ENCODE results near the gene MRPL27.

MRPL27 gene

DNA sequence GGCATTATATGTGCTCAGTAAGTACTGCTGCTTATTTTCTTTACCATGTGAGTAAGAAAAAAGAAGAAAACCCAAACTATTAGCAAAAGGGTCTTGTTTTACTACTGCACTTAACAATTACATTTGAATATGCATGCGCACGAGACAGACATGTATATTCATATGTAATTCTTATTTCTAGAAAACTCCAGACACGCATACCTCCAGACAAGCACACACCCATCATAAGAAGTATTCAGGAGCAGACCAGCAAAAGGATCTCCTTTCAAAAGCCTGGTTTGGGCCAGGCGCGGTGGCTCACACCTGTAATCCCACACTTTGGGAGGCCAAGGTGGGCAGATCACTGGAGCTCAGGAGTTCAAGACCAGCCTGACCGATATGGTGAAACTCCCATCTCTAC is 16.6 kb upstream of the MRPL27 start:
- no peak overlapping the region for H3K27ac ChIP-seq
- no peak for DNase-seq (ENCODE audit: low read depth, low spot score)

DNA sequence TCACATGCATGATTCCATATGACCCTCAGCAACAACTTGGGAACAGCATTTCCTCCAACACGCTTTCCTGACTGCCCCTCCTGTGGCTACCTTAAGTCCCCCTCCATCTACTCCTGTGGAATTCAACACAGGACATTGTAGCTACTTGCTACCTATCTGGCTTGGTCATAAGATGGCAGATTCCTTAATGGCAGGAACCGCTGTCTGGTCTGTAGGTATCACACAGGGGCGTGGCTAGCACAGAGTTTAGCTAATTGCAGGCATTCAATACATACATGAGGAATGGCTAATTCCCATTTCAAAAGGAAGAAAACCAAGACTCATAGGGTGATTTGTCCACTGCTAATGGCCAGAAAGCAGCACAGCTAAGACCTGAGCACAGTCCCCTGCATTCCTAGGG is 15.7 kb upstream of the MRPL27 start:
- DNase-seq (ENCODE audit: low read depth, low spot score): no peak
- H3K27ac ChIP-seq: no peak overlapping the region

DNA sequence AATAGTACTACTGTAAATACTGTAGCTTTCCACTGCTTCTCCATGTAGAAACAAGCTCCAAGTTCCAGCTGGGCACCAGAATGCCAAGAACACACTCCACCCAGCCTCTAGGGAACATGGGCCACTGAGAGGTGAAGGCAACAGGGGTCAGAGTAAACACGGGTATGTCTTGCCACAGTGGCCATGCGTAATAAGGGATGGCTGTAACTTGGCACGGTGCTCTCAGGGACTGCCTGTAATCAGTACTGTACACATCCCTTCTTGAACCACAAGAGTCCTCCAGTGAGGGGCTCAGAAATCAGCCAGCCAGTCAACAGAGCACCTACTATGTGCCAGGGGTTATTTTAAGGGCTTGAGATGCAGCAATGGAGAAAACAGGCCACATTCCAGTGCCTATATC is 13.5 kb upstream of the MRPL27 start:
- DNase-seq (ENCODE audit: low read depth, low spot score): no peak
- no peak overlapping the region for H3K27ac ChIP-seq

DNA sequence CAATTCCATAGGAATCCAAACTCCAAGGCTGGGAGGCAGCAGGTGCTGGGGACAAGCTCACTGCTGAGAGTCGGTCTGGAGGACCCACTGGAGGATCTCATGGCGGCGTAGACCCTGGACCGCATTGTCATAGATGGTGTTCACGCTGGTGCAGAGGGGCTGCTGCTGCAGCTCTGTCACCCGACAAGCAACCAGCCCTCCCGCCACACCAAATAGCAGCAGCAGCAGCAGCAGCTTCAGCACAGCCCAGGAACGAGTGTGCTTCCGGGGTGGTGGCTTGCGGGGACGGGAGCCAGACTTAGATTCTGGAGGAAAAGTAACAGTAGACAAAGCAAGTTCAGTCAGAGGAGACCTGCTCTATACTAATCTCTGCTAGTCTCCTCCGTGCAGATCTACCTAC is 9.9 kb upstream of the MRPL27 start:
- no peak overlapping the region for H3K27ac ChIP-seq
- no peak for DNase-seq (ENCODE audit: low read depth, low spot score)

- DNase-seq (ENCODE audit: low read depth, low spot score): no peak
- H3K27ac ChIP-seq: no peak overlapping the region
Measured at GRCh38 chr17:50381920-50382319, 8.9 kb upstream of the MRPL27 start.

DNA sequence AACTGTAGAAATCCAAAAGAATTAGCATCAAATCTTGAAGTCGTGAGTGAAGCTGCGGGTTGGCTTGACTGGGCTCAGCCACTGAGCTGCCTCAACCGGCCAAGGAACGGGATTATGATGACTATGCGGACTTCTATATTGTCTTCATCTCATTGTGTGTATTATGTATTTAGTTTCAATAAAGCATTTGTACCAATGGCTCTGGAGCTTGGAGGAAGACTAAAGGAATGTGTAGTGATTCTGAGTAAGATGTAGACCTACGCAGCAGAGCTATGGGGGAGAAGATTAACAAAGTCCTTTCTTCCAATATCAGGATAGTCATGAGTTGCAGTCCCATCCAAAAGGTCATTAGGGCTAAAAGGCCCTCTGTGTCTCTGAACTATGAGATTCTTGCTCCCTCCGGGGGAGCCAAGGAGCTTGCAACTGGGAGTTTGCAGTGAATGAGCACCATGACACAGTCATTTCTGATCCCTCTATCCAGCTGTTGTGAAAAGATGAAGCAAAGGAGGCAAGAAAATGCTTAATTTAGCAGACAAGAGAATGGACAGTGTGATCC is 8.4 kb upstream of the MRPL27 start:
- H3K27ac ChIP-seq: no peak overlapping the region
- no peak for DNase-seq (ENCODE audit: low read depth, low spot score)

GRCh38 chr17:50380369-50381259 is 7.6 kb upstream of the MRPL27 start:
- no peak for DNase-seq (ENCODE audit: low read depth, low spot score)
- no peak overlapping the region for H3K27ac ChIP-seq

- DNase-seq (ENCODE audit: low read depth, low spot score): no peak
- H3K27ac ChIP-seq: no peak overlapping the region
Measured at GRCh38 chr17:50379351-50380132, 6.6 kb upstream of the MRPL27 start.

DNA sequence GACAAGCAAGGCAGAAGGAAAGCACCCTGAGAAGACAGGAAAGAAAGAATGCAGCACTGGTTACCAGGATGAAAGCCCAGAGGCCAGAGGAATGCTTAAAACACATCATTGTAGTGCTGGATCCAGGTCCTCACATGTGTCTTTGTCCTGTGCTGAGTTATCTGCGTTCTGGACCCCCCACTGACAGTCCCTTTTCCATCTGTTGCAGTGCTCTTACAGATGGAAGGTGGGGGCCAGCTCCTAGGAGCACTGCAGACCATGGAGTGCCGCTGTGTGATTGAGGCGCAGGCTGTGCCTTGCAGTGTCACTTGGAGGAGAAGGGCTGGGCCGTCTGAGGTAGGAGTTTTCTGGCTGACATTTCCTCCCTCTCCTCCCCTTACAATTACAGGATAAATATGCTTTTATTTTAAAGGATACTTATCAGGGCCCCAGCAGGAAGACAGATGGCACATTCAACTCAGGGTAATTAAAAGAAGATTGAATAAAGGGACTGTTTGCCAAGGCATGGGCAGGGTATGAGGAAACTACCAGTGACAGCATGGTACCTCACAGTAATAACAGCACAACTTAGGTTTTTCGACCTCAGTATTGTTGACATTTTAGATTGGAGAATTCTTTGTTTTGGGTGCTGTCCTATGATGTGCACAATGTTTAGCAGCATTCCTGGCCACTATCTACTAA is 3.0 kb upstream of the MRPL27 start:
- H3K27ac ChIP-seq: no peak overlapping the region
- no peak for DNase-seq (ENCODE audit: low read depth, low spot score)

DNA sequence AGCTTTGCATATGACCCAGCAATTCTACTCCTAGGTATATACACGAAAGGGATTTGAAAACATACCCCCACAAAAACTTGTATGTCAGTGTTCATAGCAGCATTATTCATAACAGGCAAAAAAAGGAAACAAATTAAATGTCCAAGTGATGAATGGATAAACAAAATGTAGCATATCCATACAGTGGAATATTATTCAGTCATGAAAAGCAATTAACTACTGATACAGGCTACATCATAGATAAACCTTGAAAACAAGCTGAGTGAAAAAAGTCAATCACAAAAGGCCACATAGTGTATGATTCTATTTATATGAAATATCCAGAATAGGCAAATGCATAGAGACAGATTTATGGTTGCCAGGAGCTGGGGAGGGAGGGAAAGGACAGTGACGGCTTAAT is 721 bp upstream of the MRPL27 start:
- H3K27ac ChIP-seq: no peak overlapping the region
- DNase-seq (ENCODE audit: low read depth, low spot score): no peak

- peak overlapping the region; percentile 92 for H3K27ac ChIP-seq
- no peak for DNase-seq (ENCODE audit: low read depth, low spot score)
Measured at GRCh38 chr17:50372222-50372757, 694 bp downstream of the MRPL27 start.

- DNase-seq (ENCODE audit: low read depth, low spot score): peak; percentile 36
- peak overlapping the region; percentile 92 for H3K27ac ChIP-seq
Measured at GRCh38 chr17:50371526-50371925, 1.5 kb downstream of the MRPL27 start.

DNA sequence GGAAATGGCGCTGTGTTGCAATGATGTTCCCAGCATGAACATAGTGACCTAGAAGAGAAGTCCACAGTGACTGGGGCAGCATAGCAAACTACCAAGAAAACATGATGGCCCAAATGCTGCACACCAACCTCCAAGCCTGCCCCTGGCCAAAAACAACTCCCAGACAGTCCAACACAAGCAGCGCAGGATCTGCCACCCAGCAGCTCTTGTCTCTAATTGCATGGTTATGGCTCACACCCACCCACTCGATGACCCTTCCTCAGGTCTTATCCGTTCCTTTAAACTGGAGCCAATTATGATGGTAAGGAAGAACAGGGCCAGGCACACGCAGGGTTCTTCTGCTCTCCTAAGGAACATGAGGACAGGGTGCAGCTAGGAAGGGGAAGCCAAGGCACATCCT is 2.9 kb downstream of the MRPL27 start:
- H3K27ac ChIP-seq: no peak overlapping the region
- no peak for DNase-seq (ENCODE audit: low read depth, low spot score)

- no peak overlapping the region for H3K27ac ChIP-seq
- no peak for DNase-seq (ENCODE audit: low read depth, low spot score)
Measured at GRCh38 chr17:50367401-50367800, 5.6 kb downstream of the MRPL27 start.

DNA sequence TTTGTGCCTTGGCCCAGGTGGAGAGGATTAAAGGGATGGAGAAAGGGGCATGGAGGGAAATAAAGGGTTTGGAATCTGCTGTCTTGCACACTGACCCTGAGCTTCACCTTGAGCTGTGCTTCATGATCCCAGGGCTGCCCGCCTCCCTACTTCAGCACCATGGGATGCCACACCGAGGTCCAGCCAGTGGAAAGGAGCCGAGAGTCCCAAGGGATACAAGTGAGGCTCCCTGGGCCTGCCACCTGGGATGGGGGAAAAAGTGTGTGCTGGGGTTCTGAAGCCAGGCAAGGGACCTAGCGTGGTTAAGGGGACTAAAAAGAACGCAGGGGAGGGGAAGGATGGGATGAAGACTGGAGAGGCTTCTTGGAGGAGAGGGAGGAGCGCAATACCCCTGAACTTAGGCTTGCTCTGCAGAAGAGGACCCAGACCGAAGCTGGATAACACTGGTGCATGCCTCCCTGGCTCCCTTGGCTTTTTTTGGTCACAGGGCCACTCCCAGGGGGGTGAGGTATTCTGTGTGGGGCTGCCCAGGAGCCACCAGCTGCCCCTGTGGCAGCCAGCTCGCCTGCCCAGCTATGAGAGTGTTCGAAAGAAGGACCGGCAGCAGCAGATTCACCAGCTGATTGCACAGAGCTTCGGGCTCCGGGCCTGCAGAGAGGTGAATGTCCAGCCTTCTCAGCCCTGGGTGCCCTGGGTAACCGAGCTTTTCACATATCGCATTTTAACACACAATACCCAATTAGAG is 7.2 kb downstream of the MRPL27 start:
- no peak overlapping the region for H3K27ac ChIP-seq

DNA sequence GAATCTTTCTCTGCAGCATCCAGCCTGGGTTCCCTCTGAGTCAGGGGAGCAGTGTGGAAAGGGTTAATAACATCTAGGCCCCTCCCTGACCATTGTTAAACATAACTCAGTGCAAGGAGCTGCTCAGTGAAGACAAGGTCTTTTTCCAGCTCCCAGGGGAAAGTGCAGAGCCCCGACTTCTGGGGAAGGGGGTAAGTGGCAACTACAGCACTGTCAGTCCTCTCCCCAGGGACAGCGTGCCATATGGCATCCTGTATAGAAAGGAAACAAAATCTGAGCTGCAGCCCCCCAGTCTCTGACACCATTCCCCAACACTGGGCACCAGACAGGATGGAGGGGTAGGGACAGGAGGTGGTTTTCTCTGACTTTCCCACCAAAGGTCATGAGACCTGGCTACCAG is 7.8 kb downstream of the MRPL27 start:
- DNase-seq (ENCODE audit: low read depth, low spot score): no peak
- no peak overlapping the region for H3K27ac ChIP-seq

More for the DNA sequence above, 7.2 kb downstream of the MRPL27 start:
- DNase-seq (ENCODE audit: low read depth, low spot score): no peak

DNA sequence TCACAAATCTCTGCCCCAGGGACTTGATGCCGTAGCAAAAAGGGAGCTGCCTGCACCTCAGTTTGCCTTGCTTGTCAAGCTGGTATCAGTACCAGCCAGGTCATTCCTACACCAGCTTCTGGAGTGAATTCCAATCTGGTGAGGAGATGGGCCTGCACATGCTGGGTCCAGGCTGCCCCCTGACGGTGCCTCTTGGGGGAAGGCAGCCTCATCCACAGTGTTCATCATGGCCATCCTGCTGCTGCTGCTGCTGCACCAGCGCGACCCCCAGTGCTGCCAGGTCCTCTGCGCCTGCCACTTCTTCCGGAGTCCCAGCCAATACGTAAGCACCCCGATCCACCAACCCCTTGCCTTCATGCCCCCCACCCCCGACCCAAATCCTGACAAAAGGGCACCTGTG is 8.3 kb downstream of the MRPL27 start:
- no peak overlapping the region for H3K27ac ChIP-seq

GRCh38 chr17:50364061-50364458 is 8.9 kb downstream of the MRPL27 start:
- H3K27ac ChIP-seq: no peak overlapping the region
- no peak for DNase-seq (ENCODE audit: low read depth, low spot score)

More for the DNA sequence above, 8.3 kb downstream of the MRPL27 start:
- no peak for DNase-seq (ENCODE audit: low read depth, low spot score)

- no peak for DNase-seq (ENCODE audit: low read depth, low spot score)
Measured at GRCh38 chr17:50363217-50364060, 9.5 kb downstream of the MRPL27 start.

More at GRCh38 chr17:50363217-50364060, 9.5 kb downstream of the MRPL27 start:
- no peak overlapping the region for H3K27ac ChIP-seq
